Omental fat pad (tissue), 4 donors: ENCODE measurements around the gene GNG4. TPM values are rescaled to one million over a fixed set of nuclear protein-coding genes. Genes with fewer than 3 reads are reported as not detected.

Experiments
- ATAC-seq: fragments of 150-250 bp; one replicate; pipeline ENCODE4 v1.9.1; 2016; ENCODE audit warnings: mild to moderate bottlenecking, moderate library complexity; ENCODE audit not compliant: low FRiP score
- DNase-seq: peaks from one replicate; pipeline ENCODE4 v3.0.0-alpha.2; 2019; ENCODE audit warnings: low spot score
- CTCF ChIP-seq, 3 donors: fragments of 450-650 bp; IDR thresholded peaks; one replicate each; pipeline ENCODE4 v1.5.1; 2016 to 2017; ENCODE audit warnings: antibody characterized with exemption in 3 of 3, mild to moderate bottlenecking in 3 of 3, moderate library complexity in 2 of 3
- small RNA-seq: library from RNA; depleted of rRNA; stranded (forward); fragments of <200 nt; gene quantifications from one replicate; pipeline ENCODE3, GENCODE V24; 2016
- total RNA-seq, 4 donors: library from RNA; depleted of rRNA; stranded (reverse); fragments of >200 nt; gene quantifications; one replicate each; pipeline ENCODE4 v1.1.0, GENCODE V29; 2016

Gene GNG4
- total RNA-seq, 4 donors from 2014 or later, result 0.56 to 1.2 (median 0.93) TPM; not detected in 1

GRCh38 chr1:235502601-235503402 is 146.8 kb downstream of the GNG4 start:
- TF ChIP-seq CTCF (IDR thresholded peaks at IDR 0.05), result no peak
- no peak for DNase-seq
- ATAC-seq, result no peak

DNA sequence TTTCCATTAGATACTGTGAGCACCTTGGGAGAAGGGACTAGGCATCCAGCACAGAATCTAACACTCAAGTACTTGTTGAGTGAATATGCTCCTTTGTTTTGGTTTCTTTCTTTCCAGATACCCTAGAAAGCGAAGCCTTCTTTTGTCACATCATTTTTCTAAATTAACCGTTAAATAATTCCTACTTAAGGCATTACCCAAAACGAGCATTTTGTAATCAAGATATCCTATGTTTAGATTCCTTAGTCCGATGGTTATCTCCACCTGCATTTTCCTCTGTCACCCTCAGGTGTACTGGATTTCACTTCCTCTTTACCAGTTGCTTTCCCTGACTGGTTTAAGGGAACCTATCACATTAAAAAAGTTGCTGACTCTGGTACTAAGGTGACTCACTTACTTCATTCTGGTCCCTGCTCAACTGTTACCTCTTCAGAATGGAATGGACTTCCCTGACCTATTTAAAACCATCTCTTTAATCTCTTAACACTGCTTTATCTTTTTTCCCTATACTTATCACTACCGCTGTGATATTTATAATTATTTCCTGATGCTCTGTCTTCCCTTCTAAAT is 148.5 kb downstream of the GNG4 start:
- no peak for DNase-seq
- ATAC-seq, result no peak
- no peak for TF ChIP-seq CTCF (IDR thresholded peaks at IDR 0.05)

Small RNA genes lying within 50 kb of the gene (small RNA-seq; reads per million reads assigned to genes)
- gene MTCO3P46 (not detected), gene MTND4LP21 (not detected)

Other genes with a start within 250 kb of the GNG4 start
- gene B3GALNT2, start 145.3 kb downstream of the GNG4 start, total RNA-seq, result 10 to 100 TPM; 17.5 to 30.4 (median 23.2) TPM
- gene LYST, start 217.1 kb upstream of the GNG4 start, total RNA-seq, result 100 to 1,000 TPM in 1 of 4 donors, 10 to 100 TPM in 3; 27.8 to 128 (median 41.3) TPM